Muscle of leg (tissue), 11 donors: ENCODE results near the gene CDH23. TPM values are rescaled to one million over a fixed set of nuclear protein-coding genes. Genes with fewer than 3 reads are reported as not detected.

Experiments used
- DNase-seq: peaks from one replicate; pipeline ENCODE4 v3.0.0; 2013
- H3K27ac ChIP-seq: one replicate; pipeline ENCODE4 v1.5.1; 2013; ENCODE audit warnings: mild to moderate bottlenecking, low read length, control low read depth
- H3K27me3 ChIP-seq: one replicate; pipeline ENCODE4 v1.6.1; 2013; ENCODE audit warnings: low read length; ENCODE audit not compliant: control insufficient read depth, insufficient read depth
- H3K36me3 ChIP-seq: one replicate; pipeline ENCODE4 v1.6.1; 2013; ENCODE audit warnings: low read length; ENCODE audit not compliant: control insufficient read depth, insufficient read depth
- H3K4me1 ChIP-seq: one replicate; pipeline ENCODE4 v1.6.1; 2013; ENCODE audit warnings: low read length; ENCODE audit not compliant: control insufficient read depth, insufficient read depth
- H3K4me3 ChIP-seq: one replicate; pipeline ENCODE4 v1.5.1; 2013; ENCODE audit warnings: low read length, control low read depth
- H3K9me3 ChIP-seq: replicated peaks from 2 replicates; pipeline ENCODE4 v1.6.1; 2013; ENCODE audit warnings: low read depth, low read length; ENCODE audit not compliant: control insufficient read depth
- WGBS: methylation state at CpG from one replicate; pipeline ENCODE4 v1.1.5; 2013; ENCODE audit warnings: missing lambda C conversion rate; ENCODE audit not compliant: insufficient coverage; 5-methylcytosine and 5-hydroxymethylcytosine counted together
- polyA plus RNA-seq, 8 donors: library from polyadenylated mRNA; unstranded; fragments of 120-200 nt; gene quantifications; one replicate each; pipeline versions ENCODE4 v1.2.1 to v1.2.3, GENCODE V29; 2013; ENCODE audit warnings: inconsistent platforms in 1 of 8, low replicate concordance in 1 of 8; ENCODE audit not compliant: insufficient read length in 8 of 8, insufficient read depth in 1 of 8
- total RNA-seq: library from RNA; stranded (reverse); fragments of 120-200 nt; gene quantifications from one replicate; pipeline ENCODE4 v1.2.4, GENCODE V29; 2013

The CDH23 gene
- total and polyA plus RNA-seq, 9 donors: 3.4 to 5.7 (median 4.9) TPM

GRCh38 chr10:71750124-71750841 lies 353.6 kb downstream of the CDH23 start:
- Histone ChIP-seq H3K36me3 (peaks cover 18% of the 10 kb centered on the region), H3K4me3 (no peak overlapping the region), H3K27me3 (no peaks in the 10 kb centered on the region), H3K4me1 (peaks cover 91% of the 10 kb centered on the region), H3K27ac (peak overlapping the region; percentile 85), H3K9me3 (no peaks in the 10 kb centered on the region)
- WGBS: 71% methylated on average over 7 of the region's 15 CpGs
- no peak for DNase-seq

GRCh38 chr10:71750986-71751385 lies 354.3 kb downstream of the CDH23 start:
- Histone ChIP-seq H3K27ac (no peak overlapping the region), H3K36me3 (peaks cover 18% of the 10 kb centered on the region), H3K4me1 (peaks cover 86% of the 10 kb centered on the region), H3K9me3 (no peaks in the 10 kb centered on the region), H3K4me3 (no peak overlapping the region), H3K27me3 (no peaks in the 10 kb centered on the region)
- 70% methylated on average over 2 of the region's 5 CpGs for WGBS
- no peak for DNase-seq

- H3K27ac ChIP-seq: no peak overlapping the region
- no peak overlapping the region for H3K4me3 ChIP-seq
- no peaks in the 10 kb centered on the region for H3K9me3 ChIP-seq
- H3K27me3 ChIP-seq: no peaks in the 10 kb centered on the region
- no peak for DNase-seq
- 73% methylated on average over 12 of the region's 14 CpGs for WGBS
- H3K36me3 ChIP-seq: peaks cover 18% of the 10 kb centered on the region
- H3K4me1 ChIP-seq: peaks cover 84% of the 10 kb centered on the region
Observed at GRCh38 chr10:71751515-71752224, 354.9 kb downstream of the CDH23 start.

- H3K4me1 ChIP-seq: peaks cover 75% of the 10 kb centered on the region
- peaks cover 18% of the 10 kb centered on the region for H3K36me3 ChIP-seq
- no peaks in the 10 kb centered on the region for H3K27me3 ChIP-seq
- 53% methylated on average over 6 of the region's 8 CpGs for WGBS
- no peak for DNase-seq
- H3K4me3 ChIP-seq: no peak overlapping the region
- no peaks in the 10 kb centered on the region for H3K9me3 ChIP-seq
- no peak overlapping the region for H3K27ac ChIP-seq
Observed at GRCh38 chr10:71752391-71753090, 355.8 kb downstream of the CDH23 start.

- Histone ChIP-seq H3K9me3 (no peaks in the 10 kb centered on the region), H3K36me3 (peaks cover 21% of the 10 kb centered on the region), H3K27ac (no peak overlapping the region), H3K27me3 (no peaks in the 10 kb centered on the region), H3K4me1 (peaks cover 67% of the 10 kb centered on the region), H3K4me3 (no peak overlapping the region)
- 62% methylated on average over 9 of the region's 15 CpGs for WGBS
- DNase-seq: peak; percentile 83
Observed at GRCh38 chr10:71753091-71753959, 356.6 kb downstream of the CDH23 start.

- Histone ChIP-seq H3K4me1 (peaks cover 60% of the 10 kb centered on the region), H3K27ac (no peak overlapping the region)
- DNase-seq: no peak
Observed at GRCh38 chr10:71753960-71754505, 357.3 kb downstream of the CDH23 start.

GRCh38 chr10:71754562-71754961 lies 357.8 kb downstream of the CDH23 start:
- no peaks in the 10 kb centered on the region for H3K27me3 ChIP-seq
- no peak for DNase-seq
- H3K4me3 ChIP-seq: no peak overlapping the region
- H3K4me1 ChIP-seq: peaks cover 55% of the 10 kb centered on the region
- no CpG with 5 or more reads among the region's 3 CpGs for WGBS
- no peak overlapping the region for H3K27ac ChIP-seq
- H3K36me3 ChIP-seq: peaks cover 24% of the 10 kb centered on the region
- no peaks in the 10 kb centered on the region for H3K9me3 ChIP-seq

More at GRCh38 chr10:71753960-71754505, 357.3 kb downstream of the CDH23 start:
- Histone ChIP-seq H3K4me3 (no peak overlapping the region), H3K36me3 (peaks cover 24% of the 10 kb centered on the region), H3K9me3 (no peaks in the 10 kb centered on the region), H3K27me3 (no peaks in the 10 kb centered on the region)
- WGBS: 60% methylated on average over 1 of the region's 8 CpGs

GRCh38 chr10:71755179-71755879 lies 358.6 kb downstream of the CDH23 start:
- Histone ChIP-seq H3K27ac (no peak overlapping the region), H3K27me3 (no peaks in the 10 kb centered on the region), H3K9me3 (no peaks in the 10 kb centered on the region), H3K4me1 (peaks cover 47% of the 10 kb centered on the region), H3K36me3 (peaks cover 20% of the 10 kb centered on the region), H3K4me3 (no peak overlapping the region)
- WGBS: 76% methylated on average over 13 of the region's 16 CpGs
- DNase-seq: no peak
